OCI-LY3 (cell line): ENCODE measurements around the gene MVD.
A peak's percentile ranks its signal among the peaks of the same experiment; 100 is the strongest.

Source experiments
- H2AFZ ChIP-seq: fragments of 200-600, 300-600 bp; shearing (Covaris generic); 2 replicates; pipeline ENCODE4 v1.6.0; 2014; ENCODE audit warnings: antibody characterized with exemption, low read depth, low read length
- H3K27ac ChIP-seq: fragments of 200-600, 300-600 bp; sonication (generic); 2 replicates; pipeline ENCODE4 v1.5.1; 2014; ENCODE audit warnings: mild to moderate bottlenecking, low read length, moderate library complexity, mixed read lengths
- H3K27me3 ChIP-seq: fragments of 200-600, 300-600 bp; sonication (generic); 2 replicates; pipeline ENCODE4 v1.6.1; 2014; ENCODE audit warnings: low read depth, low read length, mixed read lengths
- H3K36me3 ChIP-seq: fragments of 200-600, 300-600 bp; sonication (generic); replicated peaks from 2 replicates; pipeline ENCODE3; 2014; ENCODE audit warnings: low read depth, low read length, mixed read lengths
- H3K4me1 ChIP-seq: fragments of 300-600, 200-600 bp; sonication (generic); 2 replicates; pipeline ENCODE4 v1.6.1; 2014; ENCODE audit warnings: low read length, mixed read lengths
- H3K4me2 ChIP-seq: fragments of 200-600, 300-600 bp; sonication (generic); 2 replicates; pipeline ENCODE4 v1.6.1; 2014; ENCODE audit warnings: low read length, mixed read lengths
- H3K4me3 ChIP-seq: fragments of 300-600, 200-600 bp; sonication (generic); 2 replicates; pipeline ENCODE4 v1.5.1; 2014; ENCODE audit warnings: antibody characterized with exemption, mild to moderate bottlenecking, low read length, moderate library complexity
- H3K79me2 ChIP-seq: fragments of 300-600, 200-600 bp; shearing (Covaris generic); 2 replicates; pipeline ENCODE4 v1.6.1; 2014; ENCODE audit warnings: mild to moderate bottlenecking, low read length, mixed read lengths
- H3K9ac ChIP-seq: fragments of 300-600, 200-600 bp; shearing (Covaris generic); 2 replicates; pipeline ENCODE4 v1.6.0; 2014; ENCODE audit warnings: mild to moderate bottlenecking, low read length, moderate library complexity
- H3K9me3 ChIP-seq: fragments of 200-600, 300-600 bp; shearing (Covaris generic); 2 replicates; pipeline ENCODE4 v1.6.1; 2014; ENCODE audit warnings: low read length, mixed read lengths; ENCODE audit not compliant: insufficient read depth
- H4K20me1 ChIP-seq: fragments of 200-600, 300-600 bp; sonication (generic); 2 replicates; pipeline ENCODE4 v1.6.1; 2016; ENCODE audit warnings: low read length, mixed read lengths; ENCODE audit not compliant: insufficient read depth
- CTCF ChIP-seq: fragments of 200-600, 300-600 bp; sonication (generic); IDR thresholded peaks from 2 replicates; pipeline ENCODE4 v1.5.1; 2014; ENCODE audit warnings: antibody characterized with exemption, low read length, low read depth
- EZH2phosphoT487 ChIP-seq: fragments of 200-600 bp; shearing (Covaris generic); IDR thresholded peaks from 2 replicates; pipeline ENCODE4 v1.6.1; 2018; ENCODE audit warnings: antibody characterized with exemption, mixed run types, low read depth

MVD gene

DNA sequence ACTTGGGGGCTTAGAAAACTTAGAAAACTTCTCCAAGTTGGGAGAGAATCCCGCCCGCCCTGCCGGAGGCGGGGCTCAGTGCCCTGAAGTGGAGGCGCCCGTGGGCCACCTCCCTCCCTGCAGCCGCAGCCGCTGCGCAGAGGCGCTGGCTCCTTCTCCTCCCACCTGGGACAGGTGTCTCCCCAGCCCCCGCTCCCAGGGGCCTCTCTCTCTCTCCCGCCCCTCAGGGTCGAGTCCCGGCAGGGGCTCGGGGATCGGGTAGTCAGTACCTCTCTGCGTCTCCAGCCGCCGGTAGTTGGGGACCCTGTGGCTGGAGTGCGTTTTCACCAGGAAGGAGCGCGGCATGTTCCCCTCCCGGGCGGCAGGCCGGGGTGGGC lies 23.2 kb upstream of the MVD start:
- Histone ChIP-seq H3K4me2 (peak overlapping the region; percentile 84), H3K79me2 (no peaks in the 10 kb centered on the region), H3K36me3 (no peaks in the 10 kb centered on the region), H3K4me1 (peaks cover 42% of the 10 kb centered on the region), H2AFZ (no peak overlapping the region), H4K20me1 (no peaks in the 10 kb centered on the region), H3K4me3 (peak overlapping the region; percentile 79), H3K9me3 (no peaks in the 10 kb centered on the region), H3K27ac (no peak overlapping the region), H3K9ac (peak overlapping the region; percentile 42), H3K27me3 (peaks cover 45% of the 10 kb centered on the region)
- no peak for TF ChIP-seq EZH2phosphoT487
- TF ChIP-seq CTCF = no peak

GRCh38 chr16:88685156-88686061 lies 22.5 kb upstream of the MVD start:
- H3K4me2 ChIP-seq = peak overlapping the region; percentile 84
- no peaks in the 10 kb centered on the region for H3K9me3 ChIP-seq
- peak overlapping the region; percentile 79 for H3K4me3 ChIP-seq
- H3K4me1 ChIP-seq = peaks cover 47% of the 10 kb centered on the region
- H3K27ac ChIP-seq = no peak overlapping the region
- H3K79me2 ChIP-seq = no peaks in the 10 kb centered on the region
- H4K20me1 ChIP-seq = no peaks in the 10 kb centered on the region
- peaks cover 45% of the 10 kb centered on the region for H3K27me3 ChIP-seq
- TF ChIP-seq CTCF = peak; percentile 70
- TF ChIP-seq EZH2phosphoT487 = no peak
- H3K9ac ChIP-seq = peak overlapping the region; percentile 42; the same call in 1 of the 2 replicates
- no peaks in the 10 kb centered on the region for H3K36me3 ChIP-seq
- H2AFZ ChIP-seq = no peak overlapping the region

GRCh38 chr16:88684569-88685155 lies 21.8 kb upstream of the MVD start:
- no peaks in the 10 kb centered on the region for H3K36me3 ChIP-seq
- no peaks in the 10 kb centered on the region for H4K20me1 ChIP-seq
- peaks cover 45% of the 10 kb centered on the region for H3K27me3 ChIP-seq
- no peak overlapping the region for H3K27ac ChIP-seq
- H3K9ac ChIP-seq = no peak overlapping the region
- TF ChIP-seq EZH2phosphoT487 = no peak
- no peak for TF ChIP-seq CTCF
- H3K9me3 ChIP-seq = no peaks in the 10 kb centered on the region
- H3K4me2 ChIP-seq = peak overlapping the region; percentile 84
- H2AFZ ChIP-seq = no peak overlapping the region
- peaks cover 47% of the 10 kb centered on the region for H3K4me1 ChIP-seq
- H3K4me3 ChIP-seq = peak overlapping the region; percentile 25
- no peaks in the 10 kb centered on the region for H3K79me2 ChIP-seq

DNA sequence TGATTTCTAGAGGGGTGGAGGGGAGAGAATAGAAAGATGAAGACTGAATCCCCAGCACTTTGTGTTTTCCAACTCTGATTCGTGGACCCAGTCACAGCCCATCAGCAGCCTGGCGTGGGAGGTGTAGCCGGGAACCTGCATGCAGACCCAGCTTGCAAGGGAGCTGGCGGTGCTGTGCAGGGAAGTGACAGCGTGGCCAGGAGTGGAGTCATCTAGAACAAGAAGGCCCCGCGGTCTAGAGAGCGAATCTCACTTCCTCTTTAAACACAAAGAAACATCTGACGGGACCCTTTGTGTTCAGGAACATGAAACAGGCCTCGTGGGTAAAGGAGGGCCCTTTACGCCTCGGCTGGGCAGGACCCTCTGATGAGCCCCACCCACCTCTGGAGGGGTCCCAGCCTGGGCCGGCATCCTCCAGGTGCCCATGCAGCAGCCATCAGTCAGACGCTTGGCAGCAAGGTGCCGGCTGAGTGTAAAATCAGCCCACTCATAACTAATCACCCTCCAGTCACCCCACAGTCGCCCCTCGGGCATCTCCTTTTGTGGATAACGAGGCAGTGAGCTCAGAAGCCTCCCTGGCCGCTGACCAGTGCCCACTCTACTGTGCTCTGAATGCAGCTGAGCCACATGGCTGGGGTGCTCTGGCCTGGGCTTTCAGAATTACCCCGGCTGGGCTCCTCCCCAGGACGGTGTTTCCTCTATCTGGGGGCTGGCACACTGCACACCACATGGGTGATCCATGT lies 19.0 kb upstream of the MVD start:
- Histone ChIP-seq H3K4me3 (peak overlapping the region; percentile 74), H3K9ac (peak overlapping the region; percentile 62), H3K27ac (peak overlapping the region; percentile 68), H4K20me1 (no peaks in the 10 kb centered on the region), H3K9me3 (no peaks in the 10 kb centered on the region), H3K4me1 (peaks cover 46% of the 10 kb centered on the region), H3K36me3 (no peaks in the 10 kb centered on the region), H2AFZ (peak overlapping the region; percentile 65), H3K27me3 (peaks cover 27% of the 10 kb centered on the region), H3K79me2 (no peaks in the 10 kb centered on the region), H3K4me2 (peak overlapping the region; percentile 95)
- TF ChIP-seq EZH2phosphoT487 (no peak), CTCF (no peak)
